Upper lobe of left lung (tissue), 6 donors: ENCODE measurements around the gene GDNF. TPM values are rescaled to one million over a fixed set of nuclear protein-coding genes. Genes with fewer than 3 reads are reported as not detected.

Experiments used
- ATAC-seq, 2 donors: fragments of 200-7000 bp; cut with Tn5 transposase; one replicate each; pipeline ENCODE4 v1.9.1; 2022; ENCODE audit warnings: mild to moderate bottlenecking in 2 of 2, moderate library complexity in 2 of 2; ENCODE audit not compliant: low FRiP score in 2 of 2
- DNase-seq, 2 donors: peaks; one replicate each; pipeline ENCODE4 v3.0.0-alpha.2; 2019 to 2020
- H3K27ac ChIP-seq, 4 donors: fragments of 200-600 bp; sonication (generic); one replicate each; pipeline ENCODE4 v1.5.1; 2016 to 2019
- H3K27me3 ChIP-seq, 4 donors: fragments of 200-600 bp; sonication (generic); one replicate each; pipeline ENCODE4 v1.5.1; 2017 to 2019
- H3K36me3 ChIP-seq, 4 donors: fragments of 200-600 bp; sonication (generic); one replicate each; pipeline ENCODE4 v1.5.1; 2016 to 2019
- H3K4me1 ChIP-seq, 4 donors: fragments of 200-600 bp; sonication (generic); one replicate each; pipeline ENCODE4 v1.5.1; 2018 to 2019
- H3K4me3 ChIP-seq, 4 donors: fragments of 200-600 bp; sonication (generic); one replicate each; pipeline ENCODE4 v1.5.1; 2017 to 2019; ENCODE audit warnings: mild to moderate bottlenecking in 2 of 4, moderate library complexity in 1 of 4
- H3K9me3 ChIP-seq, 4 donors: fragments of 200-600 bp; sonication (generic); one replicate each; pipeline ENCODE4 v1.5.1; 2018 to 2019
- EP300 ChIP-seq, 4 donors: sonication (generic); formaldehyde crosslinking; IDR thresholded peaks; one replicate each; pipeline ENCODE4 v1.5.1; 2017; ENCODE audit warnings: antibody characterized with exemption in 4 of 4, control low read depth in 2 of 4
- POLR2A ChIP-seq, 4 donors: fragments of 450-650 bp; IDR thresholded peaks; one replicate each; pipeline ENCODE4 v1.5.1; 2016 to 2017; ENCODE audit warnings: antibody characterized with exemption in 4 of 4, mild to moderate bottlenecking in 2 of 4
- POLR2AphosphoS5 ChIP-seq, 2 donors: sonication (generic); formaldehyde crosslinking; IDR thresholded peaks; one replicate each; pipeline ENCODE4 v1.5.1; 2017; ENCODE audit warnings: antibody characterized with exemption in 2 of 2
- WGBS, 2 donors: methylation state at CpG; one replicate each; pipeline ENCODE4 v1.1.5; 2017 to 2018; 5-methylcytosine and 5-hydroxymethylcytosine counted together
- total RNA-seq, 6 donors: library from RNA; depleted of rRNA in 4 of 6; stranded (reverse); fragments of >200 nt in 4 of 6; gene quantifications; one replicate each; pipeline versions ENCODE4 v1.1.0 to v1.2.1, GENCODE V29; 2016 to 2021
- TF ChIP-seq, protein P1 (sequence below), 6 experiments: fragments of 450-650 bp in 4 of 6; fragments of 200-600 bp in 2 of 6; sonication (generic) in 2 of 6; IDR thresholded peaks; one replicate each; pipeline ENCODE4 v1.5.1; 2016 to 2019; ENCODE audit warnings: antibody characterized with exemption in 6 of 6
- donor health status: DM: no; HTN: no; CAD: no; lungs with moderate emphysema.
- donor health status: DM: no; HTN: yes; CAD: no; lungs with severe emphysema.

GDNF gene
- total RNA-seq, 6 donors from 2014 or later: 0.15 to 0.20 TPM; not detected in 4

DNA sequence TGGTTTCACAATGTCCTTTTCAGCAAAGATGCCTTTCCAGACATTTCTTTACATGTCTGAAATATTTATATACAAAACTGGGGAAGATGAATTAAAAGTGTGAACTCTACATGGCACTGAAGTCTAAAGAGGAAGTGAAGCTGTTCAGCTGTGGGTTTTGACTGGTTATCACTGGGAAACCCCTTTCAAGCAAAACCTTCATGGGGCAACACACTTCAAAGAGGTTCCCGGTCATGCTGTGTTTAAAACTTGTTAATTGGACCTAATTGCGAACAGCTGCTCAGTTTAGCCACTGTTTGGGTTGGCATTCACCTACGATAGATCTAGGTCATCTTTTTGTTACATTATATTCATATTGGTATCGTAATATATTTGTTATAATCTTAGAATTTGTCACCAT is 20.0 kb upstream of the GDNF start:
- no peaks in the 10 kb centered on the region for H3K4me1 ChIP-seq
- no peak overlapping the region for H3K27ac ChIP-seq
- no peaks in the 10 kb centered on the region for H3K36me3 ChIP-seq
- H3K4me3 ChIP-seq: no peak overlapping the region
- WGBS, 2 donors: 50 to 66% methylated on average over 4 of the region's 4 CpGs
- ATAC-seq: no peak
- H3K27me3 ChIP-seq: no peaks in the 10 kb centered on the region
- TF ChIP-seq EP300 (IDR thresholded peaks at IDR 0.05) (no peak), POLR2AphosphoS5 (IDR thresholded peaks at IDR 0.05) (no peak), POLR2A (IDR thresholded peaks at IDR 0.05) (no peak)
- TF ChIP-seq, protein P1, sequence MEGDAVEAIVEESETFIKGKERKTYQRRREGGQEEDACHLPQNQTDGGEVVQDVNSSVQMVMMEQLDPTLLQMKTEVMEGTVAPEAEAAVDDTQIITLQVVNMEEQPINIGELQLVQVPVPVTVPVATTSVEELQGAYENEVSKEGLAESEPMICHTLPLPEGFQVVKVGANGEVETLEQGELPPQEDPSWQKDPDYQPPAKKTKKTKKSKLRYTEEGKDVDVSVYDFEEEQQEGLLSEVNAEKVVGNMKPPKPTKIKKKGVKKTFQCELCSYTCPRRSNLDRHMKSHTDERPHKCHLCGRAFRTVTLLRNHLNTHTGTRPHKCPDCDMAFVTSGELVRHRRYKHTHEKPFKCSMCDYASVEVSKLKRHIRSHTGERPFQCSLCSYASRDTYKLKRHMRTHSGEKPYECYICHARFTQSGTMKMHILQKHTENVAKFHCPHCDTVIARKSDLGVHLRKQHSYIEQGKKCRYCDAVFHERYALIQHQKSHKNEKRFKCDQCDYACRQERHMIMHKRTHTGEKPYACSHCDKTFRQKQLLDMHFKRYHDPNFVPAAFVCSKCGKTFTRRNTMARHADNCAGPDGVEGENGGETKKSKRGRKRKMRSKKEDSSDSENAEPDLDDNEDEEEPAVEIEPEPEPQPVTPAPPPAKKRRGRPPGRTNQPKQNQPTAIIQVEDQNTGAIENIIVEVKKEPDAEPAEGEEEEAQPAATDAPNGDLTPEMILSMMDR (IDR thresholded peaks at IDR 0.05): no peak
- H3K9me3 ChIP-seq: peaks cover 0 to 4% (median 0%) of the 10 kb centered on the region in 4 donors
- no peak for DNase-seq

DNA sequence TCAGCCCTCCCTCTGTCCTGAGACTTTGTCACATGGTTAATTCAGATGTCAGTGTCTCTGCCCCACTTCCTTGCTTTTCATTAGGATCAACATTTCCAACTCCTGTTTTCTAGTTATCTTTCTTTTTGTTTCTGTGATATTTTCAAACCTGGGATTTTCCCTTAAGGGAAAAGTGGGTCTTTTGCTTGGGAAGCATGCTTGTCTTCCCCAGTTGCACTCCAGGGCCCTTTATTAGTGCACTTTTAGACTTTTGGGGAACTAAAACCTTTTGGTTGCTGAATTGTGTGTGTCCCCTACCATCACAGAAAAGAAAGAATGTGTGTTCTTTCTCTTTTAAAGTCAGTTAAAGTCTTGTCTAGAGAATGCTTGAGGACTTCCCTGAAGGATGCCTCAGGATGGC is 18.4 kb upstream of the GDNF start:
- DNase-seq: no peak
- no peaks in the 10 kb centered on the region for H3K36me3 ChIP-seq
- H3K27me3 ChIP-seq: no peaks in the 10 kb centered on the region
- peaks cover 0 to 6% (median 0%) of the 10 kb centered on the region in 4 donors for H3K9me3 ChIP-seq
- no peak for TF ChIP-seq POLR2AphosphoS5 (IDR thresholded peaks at IDR 0.05)
- no peak overlapping the region for H3K4me3 ChIP-seq
- H3K27ac ChIP-seq: no peak overlapping the region
- ATAC-seq: no peak
- no peaks in the 10 kb centered on the region for H3K4me1 ChIP-seq

DNA sequence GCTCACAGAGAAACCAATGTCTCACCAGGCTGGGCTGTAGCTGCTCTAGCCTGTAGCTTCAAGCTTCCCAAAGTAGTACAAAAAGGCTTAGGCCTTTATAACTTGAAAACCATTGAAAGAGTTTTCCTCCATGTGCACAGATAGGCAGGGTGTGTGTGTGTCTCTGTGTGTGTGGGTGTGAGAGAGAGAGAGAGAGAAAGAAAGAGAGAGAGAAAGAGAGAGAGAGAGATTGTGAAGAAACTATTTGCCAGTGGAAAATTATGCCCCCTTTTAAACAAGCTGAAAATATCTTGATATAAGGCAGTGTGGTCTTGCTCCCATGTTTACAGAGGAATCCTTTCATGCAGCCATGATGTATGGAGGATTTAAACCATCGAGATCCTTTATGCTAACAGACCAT is 17.9 kb upstream of the GDNF start:
- no peak overlapping the region for H3K4me3 ChIP-seq
- WGBS, 2 donors: 63 to 72% methylated on average over 1 of the region's 1 CpG
- H3K4me1 ChIP-seq: no peaks in the 10 kb centered on the region
- H3K27ac ChIP-seq: no peak overlapping the region
- no peaks in the 10 kb centered on the region for H3K27me3 ChIP-seq
- TF ChIP-seq POLR2AphosphoS5 (IDR thresholded peaks at IDR 0.05) (no peak), EP300 (IDR thresholded peaks at IDR 0.05) (no peak), POLR2A (IDR thresholded peaks at IDR 0.05) (no peak)
- TF ChIP-seq, protein P1 (IDR thresholded peaks at IDR 0.05): no peak
- DNase-seq (no peak), ATAC-seq (no peak)
- H3K36me3 ChIP-seq: no peaks in the 10 kb centered on the region
- H3K9me3 ChIP-seq: peaks cover 0 to 6% (median 0%) of the 10 kb centered on the region in 4 donors

GRCh38 chr5:37855438-37855837 is 15.6 kb upstream of the GDNF start:
- no peaks in the 10 kb centered on the region for H3K4me1 ChIP-seq
- peaks cover 0 to 6% (median 0%) of the 10 kb centered on the region in 4 donors for H3K9me3 ChIP-seq
- DNase-seq (no peak), ATAC-seq (no peak)
- no peaks in the 10 kb centered on the region for H3K27me3 ChIP-seq
- H3K36me3 ChIP-seq: no peaks in the 10 kb centered on the region
- H3K4me3 ChIP-seq: no peak overlapping the region
- H3K27ac ChIP-seq: no peak overlapping the region
- TF ChIP-seq EP300 (IDR thresholded peaks at IDR 0.05): no peak
- TF ChIP-seq, protein P1 (IDR thresholded peaks at IDR 0.05): no peak
- TF ChIP-seq POLR2AphosphoS5 (IDR thresholded peaks at IDR 0.05): no peak
- no peak for TF ChIP-seq POLR2A (IDR thresholded peaks at IDR 0.05)
- WGBS, 2 donors: 93 to 94% methylated on average over 3 of the region's 3 CpGs

DNA sequence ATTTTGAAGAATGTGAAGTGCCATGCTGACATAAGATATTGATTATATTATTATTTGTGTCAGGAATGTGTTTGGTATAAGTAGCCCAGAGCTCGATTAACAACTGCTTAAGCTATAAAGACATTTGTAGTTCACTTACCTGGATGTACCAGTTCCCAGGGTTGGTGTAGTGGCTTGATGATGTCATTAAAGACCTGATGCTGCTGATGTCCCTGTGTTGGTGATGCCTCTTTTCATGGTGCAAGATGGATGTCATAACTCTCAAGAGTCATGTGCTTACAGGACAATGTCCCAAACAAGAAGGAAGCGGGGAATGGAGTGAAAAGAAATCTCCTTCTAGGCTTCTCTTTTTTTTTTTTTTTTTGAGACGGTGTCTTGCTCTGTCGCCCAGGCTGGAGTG is 11.5 kb upstream of the GDNF start:
- no peaks in the 10 kb centered on the region for H3K36me3 ChIP-seq
- ATAC-seq (no peak), DNase-seq (no peak)
- H3K4me1 ChIP-seq: no peaks in the 10 kb centered on the region
- no peak overlapping the region for H3K4me3 ChIP-seq
- no peaks in the 10 kb centered on the region for H3K27me3 ChIP-seq
- no peak overlapping the region for H3K27ac ChIP-seq
- no peak for TF ChIP-seq EP300 (IDR thresholded peaks at IDR 0.05)
- TF ChIP-seq POLR2A (IDR thresholded peaks at IDR 0.05): no peak
- TF ChIP-seq POLR2AphosphoS5 (IDR thresholded peaks at IDR 0.05): no peak
- TF ChIP-seq, protein P1 (IDR thresholded peaks at IDR 0.05): no peak
- peaks cover 0 to 6% (median 0%) of the 10 kb centered on the region in 4 donors for H3K9me3 ChIP-seq
- WGBS, 2 donors: 82 to 93% methylated on average over 4 of the region's 4 CpGs
